CD14-positive monocyte (primary cell): ENCODE measurements around the gene DNMT3A. TPM values are rescaled to one million over a fixed set of nuclear protein-coding genes. Genes with fewer than 3 reads are reported as not detected.

Experiments used
- DNase-seq, 3 donors: peaks; one replicate each; pipeline ENCODE4 v3.0.0-alpha.2; 2011 to 2022
- H2AFZ ChIP-seq: 2 replicates; pipeline ENCODE4 v1.6.0; 2012; ENCODE audit warnings: mild to moderate bottlenecking, low read depth, low read length, inconsistent platforms; ENCODE audit not compliant: insufficient read depth, poor library complexity, severe bottlenecking
- H3K27ac ChIP-seq, 2 donors: 1 replicate in 1 of 2; 2 replicates in 1 of 2; pipeline ENCODE4 v1.5.1; 2012 to 2013; ENCODE audit warnings: low read length in 2 of 2, control low read depth in 1 of 2, inconsistent platforms in 1 of 2, low read depth in 1 of 2, mild to moderate bottlenecking in 1 of 2
- H3K27me3 ChIP-seq, 2 donors: one replicate each; pipeline versions ENCODE4 v1.6.0 to v1.6.1; 2011 to 2013; ENCODE audit warnings: low read length in 2 of 2; ENCODE audit not compliant: control insufficient read depth in 2 of 2, insufficient read depth in 2 of 2
- H3K36me3 ChIP-seq, 2 donors: replicated peaks in 1 of 2; 1 replicate in 1 of 2; 2 replicates in 1 of 2; pipeline versions ENCODE4 v1.5.1 to v1.6.1; 2012 to 2013; ENCODE audit warnings: low read length in 2 of 2, control low read depth in 1 of 2, inconsistent platforms in 1 of 2, mild to moderate bottlenecking in 1 of 2; ENCODE audit not compliant: insufficient read depth in 2 of 2, control insufficient read depth in 1 of 2
- H3K4me1 ChIP-seq, 2 donors: 1 replicate in 1 of 2; 2 replicates in 1 of 2; pipeline versions ENCODE4 v1.5.1 to v1.6.1; 2012 to 2013; ENCODE audit warnings: low read length in 2 of 2, control low read depth in 1 of 2, inconsistent platforms in 1 of 2, mild to moderate bottlenecking in 1 of 2, moderate library complexity in 1 of 2; ENCODE audit not compliant: insufficient read depth in 2 of 2, control insufficient read depth in 1 of 2
- H3K4me2 ChIP-seq: replicated peaks from 2 replicates; pipeline ENCODE3; 2012; ENCODE audit warnings: low read length, moderate library complexity, mild to moderate bottlenecking; ENCODE audit not compliant: poor library complexity, severe bottlenecking; ENCODE audit errors: extremely low read depth
- H3K4me3 ChIP-seq, 3 experiments: fragments of 200-600 bp in 1 of 3; sonication (generic) in 1 of 3; replicated peaks in 1 of 3; 1 replicate in 2 of 3; 2 replicates in 1 of 3; pipeline ENCODE4 v1.5.1; 2011 to 2013; ENCODE audit warnings: low read length in 3 of 3, mild to moderate bottlenecking in 3 of 3, control low read depth in 2 of 3, low read depth in 2 of 3, inconsistent platforms in 1 of 3, moderate library complexity in 1 of 3
- H3K79me2 ChIP-seq: 2 replicates; pipeline ENCODE4 v1.6.0; 2012; ENCODE audit warnings: mild to moderate bottlenecking, control low read depth, inconsistent platforms, low read length, moderate library complexity; ENCODE audit not compliant: insufficient read depth
- H3K9ac ChIP-seq: 2 replicates; pipeline ENCODE4 v1.6.0; 2017; ENCODE audit warnings: low read length, mild to moderate bottlenecking; ENCODE audit not compliant: insufficient read depth, poor library complexity, severe bottlenecking
- H3K9me3 ChIP-seq, 2 donors: replicated peaks in 1 of 2; 1 replicate in 1 of 2; 2 replicates in 1 of 2; pipeline versions ENCODE4 v1.5.1 to v1.6.1; 2012 to 2013; ENCODE audit warnings: low read length in 2 of 2, control low read depth in 1 of 2; ENCODE audit not compliant: control insufficient read depth in 1 of 2, insufficient read depth in 1 of 2
- H4K20me1 ChIP-seq: 2 replicates; pipeline ENCODE4 v1.6.0; 2012; ENCODE audit warnings: mild to moderate bottlenecking, low read length, control low read depth, moderate library complexity; ENCODE audit not compliant: insufficient read depth
- H3K27ac Mint-ChIP-seq, 7 donors: one replicate each; pipeline ENCODE4 v1.8.0; 2020; ENCODE audit warnings: mild to moderate bottlenecking in 7 of 7, mixed read lengths in 7 of 7, moderate library complexity in 6 of 7, inconsistent platforms in 2 of 7
- H3K27me3 Mint-ChIP-seq, 3 donors: one replicate each; pipeline ENCODE4 v1.8.0; 2021 to 2022; ENCODE audit warnings: low read depth in 3 of 3, mild to moderate bottlenecking in 3 of 3, mixed read lengths in 3 of 3, moderate library complexity in 3 of 3, inconsistent platforms in 1 of 3
- H3K36me3 Mint-ChIP-seq, 2 donors: one replicate each; pipeline ENCODE4 v1.8.0; 2020; ENCODE audit warnings: mixed read lengths in 2 of 2, inconsistent platforms in 1 of 2, mild to moderate bottlenecking in 1 of 2
- H3K4me1 Mint-ChIP-seq: one replicate; pipeline ENCODE4 v1.8.0; 2020; ENCODE audit warnings: mild to moderate bottlenecking, mixed read lengths
- H3K4me3 Mint-ChIP-seq, 2 donors: one replicate each; pipeline ENCODE4 v1.8.0; 2020; ENCODE audit warnings: mild to moderate bottlenecking in 2 of 2, mixed read lengths in 2 of 2, moderate library complexity in 1 of 2
- H3K9me3 Mint-ChIP-seq, 7 donors: one replicate each; pipeline ENCODE4 v1.8.0; 2020 to 2022; ENCODE audit warnings: mixed read lengths in 7 of 7, mild to moderate bottlenecking in 6 of 7, moderate library complexity in 6 of 7, inconsistent platforms in 2 of 7
- CTCF ChIP-seq: fragments of 200-600 bp; IDR thresholded peaks from one replicate; pipeline ENCODE4 v1.8.0; 2022; ENCODE audit warnings: antibody characterized with exemption, mild to moderate bottlenecking
- WGBS: methylation state at CpG from one replicate; pipeline ENCODE4 v1.1.5; 2013; ENCODE audit warnings: missing lambda C conversion rate; ENCODE audit not compliant: insufficient coverage; 5-methylcytosine and 5-hydroxymethylcytosine counted together
- intact Hi-C, 2 donors: fragments of 100-400 bp; cut with micrococcal nuclease; formaldehyde crosslinking; loops; one replicate each; pipeline versions ENCODE4 v1.15.0 to v1.15.1; 2023
- polyA plus RNA-seq, 3 donors: library from polyadenylated mRNA; depleted of rRNA in 1 of 3; unstranded in 2 of 3; stranded (reverse) in 1 of 3; fragments of 300-500 nt in 2 of 3; fragments of >200 nt in 1 of 3; fragmentation: Illumina TruSeq in 2 of 3; gene quantifications; 1 replicate in 2 of 3; 2 replicates in 1 of 3; pipeline ENCODE4 v1.2.3, GENCODE V29; 2012 to 2021

DNMT3A gene
- polyA plus RNA-seq, 3 donors = 1.7 to 7.9 (median 2.7) TPM

GRCh38 chr2:25258847-25259736 is 82.6 kb downstream of the DNMT3A start:
- DNase-seq = no peak
- Histone ChIP-seq H3K4me3 (no peak overlapping the region), H3K36me3 (peaks cover 3 to 35% of the 10 kb centered on the region in 2 donors), H4K20me1 (no peaks in the 10 kb centered on the region), H3K4me2 (no peak overlapping the region), H3K4me1 (no peaks in the 10 kb centered on the region), H3K9me3 (no peaks in the 10 kb centered on the region), H3K27ac (no peak overlapping the region), H3K79me2 (no peaks in the 10 kb centered on the region), H2AFZ (no peak overlapping the region), H3K27me3 (no peaks in the 10 kb centered on the region), H3K9ac (no peak overlapping the region)
- H3K4me1 Mint-ChIP-seq = peaks cover under 1% of the 10 kb centered on the region
- WGBS = 53% methylated on average over 2 of the region's 9 CpGs
- TF ChIP-seq CTCF = no peak
- peak overlapping the region in 1 of 7 donors; percentile 71 for H3K27ac Mint-ChIP-seq
- peaks cover 34 to 54% of the 10 kb centered on the region in 2 donors for H3K36me3 Mint-ChIP-seq
- intact Hi-C loops = no loop called here
- no peaks in the 10 kb centered on the region for H3K9me3 Mint-ChIP-seq
- H3K4me3 Mint-ChIP-seq = no peak overlapping the region
- peaks cover 3 to 4% (median 3%) of the 10 kb centered on the region in 3 donors for H3K27me3 Mint-ChIP-seq

GRCh38 chr2:25257931-25258846 is 83.5 kb downstream of the DNMT3A start:
- H3K27ac Mint-ChIP-seq = peak overlapping the region in 1 of 7 donors; percentile 17
- peaks cover 0 to 2% (median 0%) of the 10 kb centered on the region in 7 donors for H3K9me3 Mint-ChIP-seq
- intact Hi-C loops = no loop called here
- Histone ChIP-seq H4K20me1 (no peaks in the 10 kb centered on the region), H3K4me1 (no peaks in the 10 kb centered on the region), H3K27ac (no peak overlapping the region), H3K4me2 (no peak overlapping the region), H3K9me3 (no peaks in the 10 kb centered on the region), H2AFZ (no peak overlapping the region), H3K79me2 (no peaks in the 10 kb centered on the region), H3K27me3 (no peaks in the 10 kb centered on the region), H3K9ac (no peak overlapping the region), H3K4me3 (no peak overlapping the region), H3K36me3 (peaks cover 3 to 35% of the 10 kb centered on the region in 2 donors)
- peaks cover 3 to 5% (median 4%) of the 10 kb centered on the region in 3 donors for H3K27me3 Mint-ChIP-seq
- H3K36me3 Mint-ChIP-seq = peaks cover 34 to 58% of the 10 kb centered on the region in 2 donors
- no peak for TF ChIP-seq CTCF
- H3K4me3 Mint-ChIP-seq = no peak overlapping the region
- WGBS = 93% methylated on average over 5 of the region's 9 CpGs
- no peak for DNase-seq
- H3K4me1 Mint-ChIP-seq = no peaks in the 10 kb centered on the region
